Measurements from ENCODE around the gene BEST1. TPM values are rescaled to one million over a fixed set of nuclear protein-coding genes. Genes with fewer than 3 reads are reported as not detected.

The BEST1 gene
- total and polyA plus RNA-seq, 2 of the 13 experiments (the other 11 are each of a cell fraction or from before 2014, with no cell fraction given): 0.09 to 0.65 TPM

- TF ChIP-seq, protein P1, sequence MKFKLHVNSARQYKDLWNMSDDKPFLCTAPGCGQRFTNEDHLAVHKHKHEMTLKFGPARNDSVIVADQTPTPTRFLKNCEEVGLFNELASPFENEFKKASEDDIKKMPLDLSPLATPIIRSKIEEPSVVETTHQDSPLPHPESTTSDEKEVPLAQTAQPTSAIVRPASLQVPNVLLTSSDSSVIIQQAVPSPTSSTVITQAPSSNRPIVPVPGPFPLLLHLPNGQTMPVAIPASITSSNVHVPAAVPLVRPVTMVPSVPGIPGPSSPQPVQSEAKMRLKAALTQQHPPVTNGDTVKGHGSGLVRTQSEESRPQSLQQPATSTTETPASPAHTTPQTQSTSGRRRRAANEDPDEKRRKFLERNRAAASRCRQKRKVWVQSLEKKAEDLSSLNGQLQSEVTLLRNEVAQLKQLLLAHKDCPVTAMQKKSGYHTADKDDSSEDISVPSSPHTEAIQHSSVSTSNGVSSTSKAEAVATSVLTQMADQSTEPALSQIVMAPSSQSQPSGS (CRISPR knock-in tag; IDR thresholded peaks at IDR 0.05): no peak
- TF ChIP-seq MAZ (IDR thresholded peaks at IDR 0.05; ENCODE audit: borderline replicate concordance, low read depth, low read length) (no peak), MAZ (CRISPR knock-in tag; IDR thresholded peaks at IDR 0.05; ENCODE audit: low read depth) (no peak), SETDB1 (CRISPR knock-in tag; IDR thresholded peaks at IDR 0.05; ENCODE audit: borderline replicate concordance) (no peak), CENPT (CRISPR knock-in tag; IDR thresholded peaks at IDR 0.05; ENCODE audit: low read depth) (no peak), BHLHE40 (IDR thresholded peaks at IDR 0.05; ENCODE audit: low read length) (no peak), TBX2 (CRISPR knock-in tag; IDR thresholded peaks at IDR 0.05; ENCODE audit: borderline replicate concordance) (no peak), ZNF841 (CRISPR knock-in tag; IDR thresholded peaks at IDR 0.05; ENCODE audit: borderline replicate concordance) (no peak), TOE1 (CRISPR knock-in tag; IDR thresholded peaks at IDR 0.05) (no peak), NR0B2 (CRISPR knock-in tag; IDR thresholded peaks at IDR 0.05) (no peak), ZSCAN31 (CRISPR knock-in tag; IDR thresholded peaks at IDR 0.05; ENCODE audit: low read depth) (no peak), ISX (CRISPR knock-in tag; conservative IDR thresholded peaks at IDR 0.05) (no peak), ZNF816 (CRISPR knock-in tag; IDR thresholded peaks at IDR 0.05; ENCODE audit: borderline replicate concordance) (no peak), MEF2D (CRISPR knock-in tag; IDR thresholded peaks at IDR 0.05) (no peak), ZBTB34 (CRISPR knock-in tag; IDR thresholded peaks at IDR 0.05) (no peak)
- TF ChIP-seq, protein P2, sequence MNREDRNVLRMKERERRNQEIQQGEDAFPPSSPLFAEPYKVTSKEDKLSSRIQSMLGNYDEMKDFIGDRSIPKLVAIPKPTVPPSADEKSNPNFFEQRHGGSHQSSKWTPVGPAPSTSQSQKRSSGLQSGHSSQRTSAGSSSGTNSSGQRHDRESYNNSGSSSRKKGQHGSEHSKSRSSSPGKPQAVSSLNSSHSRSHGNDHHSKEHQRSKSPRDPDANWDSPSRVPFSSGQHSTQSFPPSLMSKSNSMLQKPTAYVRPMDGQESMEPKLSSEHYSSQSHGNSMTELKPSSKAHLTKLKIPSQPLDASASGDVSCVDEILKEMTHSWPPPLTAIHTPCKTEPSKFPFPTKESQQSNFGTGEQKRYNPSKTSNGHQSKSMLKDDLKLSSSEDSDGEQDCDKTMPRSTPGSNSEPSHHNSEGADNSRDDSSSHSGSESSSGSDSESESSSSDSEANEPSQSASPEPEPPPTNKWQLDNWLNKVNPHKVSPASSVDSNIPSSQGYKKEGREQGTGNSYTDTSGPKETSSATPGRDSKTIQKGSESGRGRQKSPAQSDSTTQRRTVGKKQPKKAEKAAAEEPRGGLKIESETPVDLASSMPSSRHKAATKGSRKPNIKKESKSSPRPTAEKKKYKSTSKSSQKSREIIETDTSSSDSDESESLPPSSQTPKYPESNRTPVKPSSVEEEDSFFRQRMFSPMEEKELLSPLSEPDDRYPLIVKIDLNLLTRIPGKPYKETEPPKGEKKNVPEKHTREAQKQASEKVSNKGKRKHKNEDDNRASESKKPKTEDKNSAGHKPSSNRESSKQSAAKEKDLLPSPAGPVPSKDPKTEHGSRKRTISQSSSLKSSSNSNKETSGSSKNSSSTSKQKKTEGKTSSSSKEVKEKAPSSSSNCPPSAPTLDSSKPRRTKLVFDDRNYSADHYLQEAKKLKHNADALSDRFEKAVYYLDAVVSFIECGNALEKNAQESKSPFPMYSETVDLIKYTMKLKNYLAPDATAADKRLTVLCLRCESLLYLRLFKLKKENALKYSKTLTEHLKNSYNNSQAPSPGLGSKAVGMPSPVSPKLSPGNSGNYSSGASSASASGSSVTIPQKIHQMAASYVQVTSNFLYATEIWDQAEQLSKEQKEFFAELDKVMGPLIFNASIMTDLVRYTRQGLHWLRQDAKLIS (CRISPR knock-in tag; IDR thresholded peaks at IDR 0.05): no peak
- TF ChIP-seq, protein P3, sequence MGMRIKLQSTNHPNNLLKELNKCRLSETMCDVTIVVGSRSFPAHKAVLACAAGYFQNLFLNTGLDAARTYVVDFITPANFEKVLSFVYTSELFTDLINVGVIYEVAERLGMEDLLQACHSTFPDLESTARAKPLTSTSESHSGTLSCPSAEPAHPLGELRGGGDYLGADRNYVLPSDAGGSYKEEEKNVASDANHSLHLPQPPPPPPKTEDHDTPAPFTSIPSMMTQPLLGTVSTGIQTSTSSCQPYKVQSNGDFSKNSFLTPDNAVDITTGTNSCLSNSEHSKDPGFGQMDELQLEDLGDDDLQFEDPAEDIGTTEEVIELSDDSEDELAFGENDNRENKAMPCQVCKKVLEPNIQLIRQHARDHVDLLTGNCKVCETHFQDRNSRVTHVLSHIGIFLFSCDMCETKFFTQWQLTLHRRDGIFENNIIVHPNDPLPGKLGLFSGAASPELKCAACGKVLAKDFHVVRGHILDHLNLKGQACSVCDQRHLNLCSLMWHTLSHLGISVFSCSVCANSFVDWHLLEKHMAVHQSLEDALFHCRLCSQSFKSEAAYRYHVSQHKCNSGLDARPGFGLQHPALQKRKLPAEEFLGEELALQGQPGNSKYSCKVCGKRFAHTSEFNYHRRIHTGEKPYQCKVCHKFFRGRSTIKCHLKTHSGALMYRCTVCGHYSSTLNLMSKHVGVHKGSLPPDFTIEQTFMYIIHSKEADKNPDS (CRISPR knock-in tag; IDR thresholded peaks at IDR 0.05): no peak
- TF ChIP-seq, protein P4, sequence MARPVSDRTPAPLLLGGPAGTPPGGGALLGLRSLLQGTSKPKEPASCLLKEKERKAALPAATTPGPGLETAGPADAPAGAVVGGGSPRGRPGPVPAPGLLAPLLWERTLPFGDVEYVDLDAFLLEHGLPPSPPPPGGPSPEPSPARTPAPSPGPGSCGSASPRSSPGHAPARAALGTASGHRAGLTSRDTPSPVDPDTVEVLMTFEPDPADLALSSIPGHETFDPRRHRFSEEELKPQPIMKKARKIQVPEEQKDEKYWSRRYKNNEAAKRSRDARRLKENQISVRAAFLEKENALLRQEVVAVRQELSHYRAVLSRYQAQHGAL (CRISPR knock-in tag; IDR thresholded peaks at IDR 0.05; ENCODE audit: not compliant biosample characterization): no peak
- TF ChIP-seq, protein P5, sequence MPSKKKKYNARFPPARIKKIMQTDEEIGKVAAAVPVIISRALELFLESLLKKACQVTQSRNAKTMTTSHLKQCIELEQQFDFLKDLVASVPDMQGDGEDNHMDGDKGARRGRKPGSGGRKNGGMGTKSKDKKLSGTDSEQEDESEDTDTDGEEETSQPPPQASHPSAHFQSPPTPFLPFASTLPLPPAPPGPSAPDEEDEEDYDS (CRISPR knock-in tag; IDR thresholded peaks at IDR 0.05): no peak
Observed at GRCh38 chr11:61964058-61964665, 14.0 kb downstream of the BEST1 start (continued).
